IMR-90 (cell line): ENCODE results near the gene SERPINA5. TPM values are rescaled to one million over a fixed set of nuclear protein-coding genes. Genes with fewer than 3 reads are reported as not detected.

Source experiments
- ATAC-seq: fragments of 200-7000 bp; cut with Tn5 transposase; 2 replicates; pipeline ENCODE4 v1.9.1; 2020; ENCODE audit warnings: low read depth, mild to moderate bottlenecking, moderate library complexity
- BruUV-seq: library from RNA; stranded (reverse); fragments of 400-500 nt; replicated peaks from 2 replicates; lab custom pipeline; 2021; lab: Mats Ljungman, UMichigan
- CTCF ChIA-PET: fragments of 300-600 bp; formaldehyde crosslinking; extraction: SDS; loops from one replicate; lab custom pipeline; 2021; ENCODE audit warnings: antibody characterized with exemption; lab: Yijun Ruan, JAX
- POLR2A ChIA-PET: fragments of 300-600 bp; sonication (Branson Sonifier 250); formaldehyde crosslinking; loops from one replicate; lab custom pipeline; 2022; ENCODE audit warnings: antibody characterized with exemption; ENCODE audit not compliant: unreplicated experiment; lab: Charles Lee
- DNase-seq: peaks from one replicate; pipeline ENCODE4 v3.0.0; 2013
- H2AFZ ChIP-seq: replicated peaks from 2 replicates; pipeline ENCODE3; 2013; ENCODE audit warnings: low read length, mild to moderate bottlenecking; ENCODE audit not compliant: poor library complexity
- H2AK5ac ChIP-seq: 2 replicates; pipeline ENCODE4 v1.6.1; 2013; ENCODE audit warnings: low read depth, low read length, inconsistent platforms
- H2AK9ac ChIP-seq: replicated peaks from 2 replicates; pipeline ENCODE3; 2013; ENCODE audit warnings: mild to moderate bottlenecking, low read depth, low read length, moderate library complexity; ENCODE audit not compliant: poor library complexity
- H2BK120ac ChIP-seq: 2 replicates; pipeline ENCODE4 v1.6.1; 2013; ENCODE audit warnings: low read depth, low read length, inconsistent platforms
- H2BK15ac ChIP-seq: 3 replicates; pipeline ENCODE4 v1.6.1; 2013; ENCODE audit warnings: low read depth, low read length, inconsistent platforms
- H2BK20ac ChIP-seq: 2 replicates; pipeline ENCODE4 v1.6.1; 2013; ENCODE audit warnings: low read depth, mild to moderate bottlenecking, inconsistent platforms, low read length, moderate library complexity
- H2BK5ac ChIP-seq: 2 replicates; pipeline ENCODE4 v1.6.1; 2013; ENCODE audit warnings: mild to moderate bottlenecking, low read depth, low read length, inconsistent platforms; ENCODE audit not compliant: poor library complexity, severe bottlenecking
- H3K14ac ChIP-seq: replicated peaks from 2 replicates; pipeline ENCODE4 v1.6.1; 2013; ENCODE audit warnings: low read depth, low read length, inconsistent platforms
- H3K18ac ChIP-seq: 2 replicates; pipeline ENCODE4 v1.6.1; 2013; ENCODE audit warnings: low read depth, low read length, control low read depth
- H3K23ac ChIP-seq: 2 replicates; pipeline ENCODE4 v1.6.1; 2013; ENCODE audit warnings: low read depth, low read length, inconsistent platforms
- H3K27ac ChIP-seq: 2 replicates; pipeline ENCODE4 v1.5.1; 2013; ENCODE audit warnings: mild to moderate bottlenecking, control low read depth, low read length; ENCODE audit not compliant: insufficient read depth
- H3K27me3 ChIP-seq: 2 replicates; pipeline ENCODE4 v1.6.1; 2013; ENCODE audit warnings: low read length; ENCODE audit not compliant: control insufficient read depth, insufficient read depth
- H3K36me3 ChIP-seq: 2 replicates; pipeline ENCODE4 v1.6.1; 2013; ENCODE audit warnings: low read length, mixed read lengths; ENCODE audit not compliant: control insufficient read depth, insufficient read depth
- H3K4ac ChIP-seq: 2 replicates; pipeline ENCODE4 v1.6.1; 2013; ENCODE audit warnings: low read depth, low read length, inconsistent platforms
- H3K4me1 ChIP-seq: 2 replicates; pipeline ENCODE4 v1.6.1; 2013; ENCODE audit warnings: low read length, mixed read lengths; ENCODE audit not compliant: control insufficient read depth, insufficient read depth
- H3K4me2 ChIP-seq: 2 replicates; pipeline ENCODE4 v1.6.1; 2013; ENCODE audit warnings: low read depth, mild to moderate bottlenecking, control low read depth, low read length, moderate library complexity
- H3K4me3 ChIP-seq: 2 replicates; pipeline ENCODE4 v1.5.1; 2013; ENCODE audit warnings: low read depth, mild to moderate bottlenecking, control low read depth, low read length, moderate library complexity; ENCODE audit not compliant: insufficient read depth
- H3K56ac ChIP-seq: 2 replicates; pipeline ENCODE4 v1.6.1; 2013; ENCODE audit warnings: low read length, inconsistent platforms; ENCODE audit not compliant: insufficient read depth; ENCODE audit errors: extremely low read depth
- H3K79me1 ChIP-seq, 2 experiments: 2 replicates each; pipeline ENCODE4 v1.6.1; 2013; ENCODE audit warnings: low read length in 2 of 2, inconsistent platforms in 1 of 2, low read depth in 1 of 2
- H3K9ac ChIP-seq: 2 replicates; pipeline ENCODE4 v1.6.1; 2013; ENCODE audit warnings: low read depth, low read length, control low read depth
- H3K9me1 ChIP-seq: 2 replicates; pipeline ENCODE4 v1.6.1; 2013; ENCODE audit warnings: low read length, inconsistent platforms; ENCODE audit not compliant: insufficient read depth
- H3K9me3 ChIP-seq: 2 replicates; pipeline ENCODE4 v1.6.1; 2013; ENCODE audit warnings: low read length; ENCODE audit not compliant: control insufficient read depth, insufficient read depth
- H4K20me1 ChIP-seq: 2 replicates; pipeline ENCODE4 v1.6.1; 2013; ENCODE audit warnings: low read length, inconsistent platforms; ENCODE audit not compliant: insufficient read depth
- H4K5ac ChIP-seq: 2 replicates; pipeline ENCODE4 v1.6.1; 2013; ENCODE audit warnings: mild to moderate bottlenecking, low read depth, low read length, control low read depth
- H4K8ac ChIP-seq, 2 experiments: 2 replicates each; pipeline ENCODE4 v1.6.1; 2013; ENCODE audit warnings: low read depth in 2 of 2, low read length in 2 of 2, control low read depth in 1 of 2, inconsistent platforms in 1 of 2
- H4K91ac ChIP-seq: 2 replicates; pipeline ENCODE4 v1.6.1; 2013; ENCODE audit warnings: low read depth, low read length, inconsistent platforms; ENCODE audit not compliant: insufficient read depth
- BHLHE40 ChIP-seq: fragments of 150-350 bp; IDR thresholded peaks from 2 replicates; pipeline ENCODE4 v1.6.1; 2016; ENCODE audit warnings: mild to moderate bottlenecking, low read depth, low read length
- CEBPB ChIP-seq: IDR thresholded peaks from 2 replicates; pipeline ENCODE4 v1.6.1; 2012; ENCODE audit warnings: low read depth, low read length, improper control_type of control experiment
- CHD1 ChIP-seq: IDR thresholded peaks from 2 replicates; pipeline ENCODE4 v1.6.1; 2012; ENCODE audit warnings: low read depth, low read length, improper control_type of control experiment
- FOS ChIP-seq: fragments of 150-350 bp; IDR thresholded peaks from 2 replicates; pipeline ENCODE4 v1.6.1; 2016; ENCODE audit warnings: low read depth, low read length
- MAFK ChIP-seq: IDR thresholded peaks from 2 replicates; pipeline ENCODE4 v1.6.1; 2012; ENCODE audit warnings: low read depth, low read length, improper control_type of control experiment
- MAZ ChIP-seq: IDR thresholded peaks from 2 replicates; pipeline ENCODE4 v1.6.1; 2012; ENCODE audit warnings: low read depth, mild to moderate bottlenecking, low read length, improper control_type of control experiment, moderate library complexity, borderline replicate concordance
- MXI1 ChIP-seq: IDR thresholded peaks from 2 replicates; pipeline ENCODE4 v1.6.1; 2012; ENCODE audit warnings: low read depth, mild to moderate bottlenecking, low read length, moderate library complexity, borderline replicate concordance
- NFE2L2 ChIP-seq: fragments of 150-350 bp; IDR thresholded peaks from 2 replicates; pipeline ENCODE4 v1.6.1; 2016; ENCODE audit warnings: low read depth, mild to moderate bottlenecking, low read length
- POLR2A ChIP-seq: IDR thresholded peaks from 2 replicates; pipeline ENCODE4 v1.6.1; 2012; ENCODE audit warnings: mild to moderate bottlenecking, low read depth, low read length
- RAD21 ChIP-seq: IDR thresholded peaks from 2 replicates; pipeline ENCODE4 v1.6.1; 2012; ENCODE audit warnings: low read length, improper control_type of control experiment
- RCOR1 ChIP-seq: IDR thresholded peaks from 2 replicates; pipeline ENCODE4 v1.6.1; 2012; ENCODE audit warnings: mild to moderate bottlenecking, low read length, improper control_type of control experiment; ENCODE audit not compliant: insufficient replicate concordance
- RFX5 ChIP-seq: IDR thresholded peaks from 2 replicates; pipeline ENCODE4 v1.8.0; 2012; ENCODE audit warnings: low read depth, mild to moderate bottlenecking, low read length, moderate library complexity
- WGBS, 2 experiments: methylation state at CpG; one replicate each; pipeline versions ENCODE4 v1.1.5 to v1.1.7; 2013; ENCODE audit warnings: missing lambda C conversion rate in 2 of 2; ENCODE audit not compliant: insufficient read length in 1 of 2; ENCODE audit errors: extremely low coverage in 2 of 2; 5-methylcytosine and 5-hydroxymethylcytosine counted together
- dilution Hi-C: fragments of 300-500 bp; cut with HindIII; formaldehyde crosslinking; loops from one replicate; pipeline ENCODE4 v1.14.3; 2018; ENCODE audit warnings: low sequenced_read_pairs; ENCODE audit not compliant: unreplicated experiment
- in situ Hi-C: fragments of 300-500 bp; cut with MboI; formaldehyde crosslinking; loops from 3 replicates; pipeline ENCODE4 v1.14.3; 2019; ENCODE audit warnings: low sequenced_read_pairs, inconsistent platforms, mixed read lengths
- intact Hi-C: fragments of 100-400 bp; cut with micrococcal nuclease; formaldehyde crosslinking; loops from 2 replicates; pipeline ENCODE4 v1.10.0; 2022
- polyA plus RNA-seq, 3 experiments: library from polyadenylated mRNA; depleted of rRNA; stranded (reverse); fragments of >200 nt; gene quantifications; 2 replicates each; pipeline ENCODE4 v1.2.3, GENCODE V29; 2012; ENCODE audit warnings: low replicate concordance in 1 of 3
- total RNA-seq: library from RNA; depleted of rRNA; stranded (reverse); fragments of >200 nt; gene quantifications from 2 replicates; pipeline ENCODE4 v1.2.3, GENCODE V29; 2012
- TF ChIP-seq, protein P1 (sequence below): conservative IDR thresholded peaks from 2 replicates; pipeline ENCODE4 v1.5.1; 2012; ENCODE audit warnings: mild to moderate bottlenecking, low read depth, low read length, improper control_type of control experiment
- TF ChIP-seq, protein P2 (sequence below): fragments of 150-350 bp; IDR thresholded peaks from 2 replicates; pipeline ENCODE4 v1.6.1; 2016; ENCODE audit warnings: low read depth, mild to moderate bottlenecking, low read length, moderate library complexity, borderline replicate concordance
- TF ChIP-seq, protein P3 (sequence below): fragments of 150-350 bp; IDR thresholded peaks from 2 replicates; pipeline ENCODE4 v1.6.1; 2017; ENCODE audit warnings: mild to moderate bottlenecking, antibody characterized with exemption, low read length, low read depth

Gene SERPINA5
- total and polyA plus RNA-seq, 2 of the 4 experiments (the other 2 are of a cell fraction): not detected

DNA sequence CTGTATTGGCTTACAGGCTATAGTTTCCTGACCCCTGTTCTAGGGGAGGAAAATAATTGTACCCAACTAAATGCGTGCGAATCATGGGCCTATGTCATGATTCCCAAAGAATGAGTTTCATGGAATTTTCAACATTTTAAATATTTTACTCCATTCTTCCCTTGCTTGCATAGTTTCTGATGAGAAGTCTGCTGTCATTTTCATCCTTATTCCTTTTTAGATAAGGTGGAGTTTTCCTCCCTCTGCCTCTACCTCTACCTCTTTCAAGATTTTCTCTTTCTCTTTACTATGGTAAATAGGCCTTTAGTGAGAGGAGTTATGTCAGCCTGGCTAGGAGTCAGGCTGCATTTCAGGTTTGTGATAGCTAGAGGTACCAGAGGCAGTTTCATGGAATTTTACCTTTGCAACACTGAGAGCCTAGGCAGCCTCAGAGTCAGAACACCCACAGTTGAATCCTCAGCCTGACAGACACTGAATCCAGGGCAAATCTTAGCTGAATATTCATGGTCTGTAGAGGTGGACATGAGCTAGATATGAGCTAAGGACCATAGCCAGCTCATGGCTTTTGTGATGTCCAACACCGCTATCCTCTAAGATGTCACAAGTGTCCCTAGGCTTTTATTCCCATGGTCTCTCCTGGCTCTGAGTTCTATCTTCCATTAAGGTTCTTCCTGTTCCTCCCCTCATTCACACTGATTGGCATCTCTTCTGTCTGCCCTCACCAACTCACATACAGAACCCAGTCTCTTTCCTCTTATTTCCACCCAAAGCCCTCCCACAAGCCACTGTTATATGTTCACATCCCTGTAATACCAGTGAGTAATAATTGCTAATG is 37.0 kb downstream of the SERPINA5 start:
- Histone ChIP-seq H4K5ac (no peak overlapping the region), H2AK9ac (no peak overlapping the region), H3K79me1 (no peaks in the 10 kb centered on the region), H4K91ac (no peak overlapping the region), H2AK5ac (no peak overlapping the region), H4K8ac (no peak overlapping the region), H4K20me1 (no peaks in the 10 kb centered on the region), H3K14ac (no peak overlapping the region), H3K18ac (no peak overlapping the region), H2AFZ (no peak overlapping the region), H2BK120ac (no peak overlapping the region), H3K4me1 (peaks cover 2% of the 10 kb centered on the region; the same call in 1 of the 2 replicates), H2BK15ac (no peak overlapping the region), H3K9me3 (peaks cover 27% of the 10 kb centered on the region), H3K9ac (no peak overlapping the region), H3K9me1 (no peaks in the 10 kb centered on the region), H3K36me3 (no peaks in the 10 kb centered on the region), H3K4me2 (no peak overlapping the region), H2BK20ac (no peak overlapping the region), H3K56ac (no peak overlapping the region), H3K4ac (no peak overlapping the region), H3K27ac (no peak overlapping the region), H3K27me3 (peaks cover 2% of the 10 kb centered on the region; the same call in 1 of the 2 replicates), H3K23ac (no peak overlapping the region), H2BK5ac (no peak overlapping the region), H3K4me3 (no peak overlapping the region)
- DNase-seq: no peak
- CTCF ChIA-PET: no interaction called here
- no peak for ATAC-seq
- dilution Hi-C loops (no loop called here), intact Hi-C loops (no loop called here), in situ Hi-C loops (no loop called here)
- BruUV-seq: no TSS peak
- POLR2A ChIA-PET: no interaction called here
- no CpG with 5 or more reads among the region's 3 CpGs for WGBS, 2 experiments
- TF ChIP-seq POLR2A (no peak), RCOR1 (no peak), MAFK (no peak), RFX5 (no peak), MAZ (no peak), FOS (no peak), CHD1 (no peak), CEBPB (no peak), NFE2L2 (no peak), RAD21 (no peak), BHLHE40 (no peak), MXI1 (no peak)
- TF ChIP-seq, protein P1, sequence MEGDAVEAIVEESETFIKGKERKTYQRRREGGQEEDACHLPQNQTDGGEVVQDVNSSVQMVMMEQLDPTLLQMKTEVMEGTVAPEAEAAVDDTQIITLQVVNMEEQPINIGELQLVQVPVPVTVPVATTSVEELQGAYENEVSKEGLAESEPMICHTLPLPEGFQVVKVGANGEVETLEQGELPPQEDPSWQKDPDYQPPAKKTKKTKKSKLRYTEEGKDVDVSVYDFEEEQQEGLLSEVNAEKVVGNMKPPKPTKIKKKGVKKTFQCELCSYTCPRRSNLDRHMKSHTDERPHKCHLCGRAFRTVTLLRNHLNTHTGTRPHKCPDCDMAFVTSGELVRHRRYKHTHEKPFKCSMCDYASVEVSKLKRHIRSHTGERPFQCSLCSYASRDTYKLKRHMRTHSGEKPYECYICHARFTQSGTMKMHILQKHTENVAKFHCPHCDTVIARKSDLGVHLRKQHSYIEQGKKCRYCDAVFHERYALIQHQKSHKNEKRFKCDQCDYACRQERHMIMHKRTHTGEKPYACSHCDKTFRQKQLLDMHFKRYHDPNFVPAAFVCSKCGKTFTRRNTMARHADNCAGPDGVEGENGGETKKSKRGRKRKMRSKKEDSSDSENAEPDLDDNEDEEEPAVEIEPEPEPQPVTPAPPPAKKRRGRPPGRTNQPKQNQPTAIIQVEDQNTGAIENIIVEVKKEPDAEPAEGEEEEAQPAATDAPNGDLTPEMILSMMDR: no peak
- TF ChIP-seq, protein P2, sequence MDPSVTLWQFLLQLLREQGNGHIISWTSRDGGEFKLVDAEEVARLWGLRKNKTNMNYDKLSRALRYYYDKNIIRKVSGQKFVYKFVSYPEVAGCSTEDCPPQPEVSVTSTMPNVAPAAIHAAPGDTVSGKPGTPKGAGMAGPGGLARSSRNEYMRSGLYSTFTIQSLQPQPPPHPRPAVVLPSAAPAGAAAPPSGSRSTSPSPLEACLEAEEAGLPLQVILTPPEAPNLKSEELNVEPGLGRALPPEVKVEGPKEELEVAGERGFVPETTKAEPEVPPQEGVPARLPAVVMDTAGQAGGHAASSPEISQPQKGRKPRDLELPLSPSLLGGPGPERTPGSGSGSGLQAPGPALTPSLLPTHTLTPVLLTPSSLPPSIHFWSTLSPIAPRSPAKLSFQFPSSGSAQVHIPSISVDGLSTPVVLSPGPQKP: no peak
- TF ChIP-seq, protein P3, sequence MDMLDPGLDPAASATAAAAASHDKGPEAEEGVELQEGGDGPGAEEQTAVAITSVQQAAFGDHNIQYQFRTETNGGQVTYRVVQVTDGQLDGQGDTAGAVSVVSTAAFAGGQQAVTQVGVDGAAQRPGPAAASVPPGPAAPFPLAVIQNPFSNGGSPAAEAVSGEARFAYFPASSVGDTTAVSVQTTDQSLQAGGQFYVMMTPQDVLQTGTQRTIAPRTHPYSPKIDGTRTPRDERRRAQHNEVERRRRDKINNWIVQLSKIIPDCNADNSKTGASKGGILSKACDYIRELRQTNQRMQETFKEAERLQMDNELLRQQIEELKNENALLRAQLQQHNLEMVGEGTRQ: no peak
